ENCODE measurements around the gene DNASE1L3.

DNASE1L3 gene

GRCh38 chr3:58198362-58198761 is 12.4 kb downstream of the DNASE1L3 start:
- no peak overlapping the region for H3K27ac ChIP-seq (ENCODE audit: low read depth, low read length, poor library complexity, severe bottlenecking)

DNA sequence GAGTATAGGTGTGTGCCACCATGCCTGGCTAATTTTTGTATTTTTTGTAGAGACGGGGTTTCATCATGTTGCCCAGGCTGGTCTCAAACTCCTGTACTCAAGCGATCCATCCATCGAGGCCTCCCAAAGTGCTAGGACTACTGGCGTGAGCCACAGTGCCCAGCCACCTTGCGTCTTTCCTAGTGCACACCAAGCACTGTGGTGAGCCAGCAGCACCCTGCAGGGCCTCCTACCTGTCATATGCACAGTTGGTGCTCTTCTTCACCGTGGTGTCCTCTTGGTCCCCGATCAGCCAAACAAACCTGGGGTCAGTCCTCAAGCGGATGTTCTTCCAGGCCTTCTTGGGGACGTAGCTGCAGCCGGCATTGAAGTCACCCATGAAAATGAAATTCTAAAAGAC is 13.2 kb downstream of the DNASE1L3 start:
- Histone ChIP-seq H3K9me3 (ENCODE audit: low read length) (peaks cover 4% of the 10 kb centered on the region; the same call in 1 of the 2 replicates), H3K27ac (ENCODE audit: low read depth, low read length, poor library complexity, severe bottlenecking) (no peak overlapping the region), H3K9ac (ENCODE audit: low read length) (no peak overlapping the region), H4K20me1 (ENCODE audit: insufficient read depth, low read length) (no peaks in the 10 kb centered on the region), H3K4me3 (ENCODE audit: low read depth, low read length, poor library complexity, severe bottlenecking) (no peak overlapping the region), H3K9me2 (ENCODE audit: low read depth, low read length) (no peaks in the 10 kb centered on the region), H3F3A (ENCODE audit: insufficient read depth, low read length) (no peaks in the 10 kb centered on the region), H3K4me2 (ENCODE audit: low read length) (no peak overlapping the region), H3K4me1 (ENCODE audit: insufficient read depth, low read length, severe bottlenecking) (no peaks in the 10 kb centered on the region), H2AFZ (ENCODE audit: low read length) (no peak overlapping the region), H3K27me3 (ENCODE audit: insufficient read depth, low read length) (peaks cover 7% of the 10 kb centered on the region; the same call in 1 of the 2 replicates), H3K79me2 (ENCODE audit: insufficient read depth, low read length) (no peaks in the 10 kb centered on the region), H3K36me3 (ENCODE audit: insufficient read depth, low read length) (no peaks in the 10 kb centered on the region; the same call in 1 of the 2 replicates)
- TF ChIP-seq EZH2 (IDR thresholded peaks at IDR 0.05; ENCODE audit: borderline replicate concordance, low read length): no peak
- TF ChIP-seq, protein P1, sequence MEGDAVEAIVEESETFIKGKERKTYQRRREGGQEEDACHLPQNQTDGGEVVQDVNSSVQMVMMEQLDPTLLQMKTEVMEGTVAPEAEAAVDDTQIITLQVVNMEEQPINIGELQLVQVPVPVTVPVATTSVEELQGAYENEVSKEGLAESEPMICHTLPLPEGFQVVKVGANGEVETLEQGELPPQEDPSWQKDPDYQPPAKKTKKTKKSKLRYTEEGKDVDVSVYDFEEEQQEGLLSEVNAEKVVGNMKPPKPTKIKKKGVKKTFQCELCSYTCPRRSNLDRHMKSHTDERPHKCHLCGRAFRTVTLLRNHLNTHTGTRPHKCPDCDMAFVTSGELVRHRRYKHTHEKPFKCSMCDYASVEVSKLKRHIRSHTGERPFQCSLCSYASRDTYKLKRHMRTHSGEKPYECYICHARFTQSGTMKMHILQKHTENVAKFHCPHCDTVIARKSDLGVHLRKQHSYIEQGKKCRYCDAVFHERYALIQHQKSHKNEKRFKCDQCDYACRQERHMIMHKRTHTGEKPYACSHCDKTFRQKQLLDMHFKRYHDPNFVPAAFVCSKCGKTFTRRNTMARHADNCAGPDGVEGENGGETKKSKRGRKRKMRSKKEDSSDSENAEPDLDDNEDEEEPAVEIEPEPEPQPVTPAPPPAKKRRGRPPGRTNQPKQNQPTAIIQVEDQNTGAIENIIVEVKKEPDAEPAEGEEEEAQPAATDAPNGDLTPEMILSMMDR (IDR thresholded peaks at IDR 0.05; ENCODE audit: low read length): no peak

More at GRCh38 chr3:58198362-58198761, 12.4 kb downstream of the DNASE1L3 start:
- no peak for TF ChIP-seq EZH2 (IDR thresholded peaks at IDR 0.05; ENCODE audit: borderline replicate concordance, low read length)
- TF ChIP-seq, protein P1 (IDR thresholded peaks at IDR 0.05; ENCODE audit: low read length): no peak
- Histone ChIP-seq H3K79me2 (ENCODE audit: insufficient read depth, low read length) (no peaks in the 10 kb centered on the region), H4K20me1 (ENCODE audit: insufficient read depth, low read length) (no peaks in the 10 kb centered on the region), H3K4me3 (ENCODE audit: low read depth, low read length, poor library complexity, severe bottlenecking) (no peak overlapping the region), H3K4me1 (ENCODE audit: insufficient read depth, low read length, severe bottlenecking) (no peaks in the 10 kb centered on the region), H3K27me3 (ENCODE audit: insufficient read depth, low read length) (peaks cover 7% of the 10 kb centered on the region; the same call in 1 of the 2 replicates), H3K9me3 (ENCODE audit: low read length) (peaks cover 4% of the 10 kb centered on the region; the same call in 1 of the 2 replicates), H3K9me2 (ENCODE audit: low read depth, low read length) (no peaks in the 10 kb centered on the region), H3K36me3 (ENCODE audit: insufficient read depth, low read length) (no peaks in the 10 kb centered on the region; the same call in 1 of the 2 replicates), H3K4me2 (ENCODE audit: low read length) (no peak overlapping the region), H3F3A (ENCODE audit: insufficient read depth, low read length) (no peaks in the 10 kb centered on the region), H3K9ac (ENCODE audit: low read length) (no peak overlapping the region), H2AFZ (ENCODE audit: low read length) (no peak overlapping the region)

DNA sequence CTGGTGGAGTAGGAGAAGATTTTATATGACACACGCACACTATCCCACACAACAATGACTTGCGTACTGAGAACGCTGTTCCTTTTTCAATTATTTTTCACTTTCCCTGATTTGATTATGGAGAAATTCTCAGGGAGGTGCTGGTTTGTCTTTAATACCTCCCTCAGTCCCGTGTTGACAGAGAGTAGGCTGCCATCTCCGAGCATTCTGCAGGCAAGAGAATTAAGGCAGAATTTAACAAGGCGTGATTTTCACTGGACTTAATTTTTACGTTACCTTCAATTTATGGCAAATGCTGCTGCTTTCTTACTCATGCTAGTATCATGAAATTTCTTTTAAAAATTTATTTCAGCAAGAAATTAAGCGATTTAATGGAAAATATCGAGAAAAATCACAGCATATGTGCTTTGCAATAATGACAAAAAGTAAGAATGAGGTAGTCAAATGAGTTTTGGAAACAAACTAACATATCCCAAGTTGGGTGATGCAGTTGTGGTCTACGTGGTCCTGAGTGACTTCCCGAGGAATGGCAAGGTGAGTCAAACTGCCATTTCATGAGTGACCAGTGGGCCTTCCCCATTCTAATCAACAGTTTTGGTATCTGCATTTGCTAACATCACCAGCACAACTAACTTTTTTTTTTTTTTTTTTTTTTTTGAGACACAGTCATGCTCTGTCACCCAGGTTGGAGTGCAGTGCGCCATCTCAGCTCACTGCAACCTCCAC is 16.9 kb downstream of the DNASE1L3 start:
- H3K79me2 ChIP-seq (ENCODE audit: insufficient read depth, low read length): no peaks in the 10 kb centered on the region
- no peak overlapping the region for H2AFZ ChIP-seq (ENCODE audit: low read length)
- no peaks in the 10 kb centered on the region for H3K9me2 ChIP-seq (ENCODE audit: low read depth, low read length)
- H3K9ac ChIP-seq (ENCODE audit: low read length): no peak overlapping the region
- no peak overlapping the region for H3K4me3 ChIP-seq (ENCODE audit: low read depth, low read length, poor library complexity, severe bottlenecking)
- H3K27ac ChIP-seq (ENCODE audit: low read depth, low read length, poor library complexity, severe bottlenecking): no peak overlapping the region
- no peaks in the 10 kb centered on the region; the same call in 1 of the 2 replicates for H3K36me3 ChIP-seq (ENCODE audit: insufficient read depth, low read length)
- H3K4me2 ChIP-seq (ENCODE audit: low read length): no peak overlapping the region
- H4K20me1 ChIP-seq (ENCODE audit: insufficient read depth, low read length): no peaks in the 10 kb centered on the region
- H3K27me3 ChIP-seq (ENCODE audit: insufficient read depth, low read length): no peaks in the 10 kb centered on the region
- H3F3A ChIP-seq (ENCODE audit: insufficient read depth, low read length): no peaks in the 10 kb centered on the region
- no peak for TF ChIP-seq EZH2 (IDR thresholded peaks at IDR 0.05; ENCODE audit: borderline replicate concordance, low read length)
- TF ChIP-seq, protein P1 (IDR thresholded peaks at IDR 0.05; ENCODE audit: low read length): no peak
- H3K9me3 ChIP-seq (ENCODE audit: low read length): peaks cover 4% of the 10 kb centered on the region; the same call in 1 of the 2 replicates
- no peaks in the 10 kb centered on the region for H3K4me1 ChIP-seq (ENCODE audit: insufficient read depth, low read length, severe bottlenecking)
